UCSD-AML1 (cell line): ENCODE measurements around the gene AFAP1.

Experiments
- DNase-seq: peaks from one replicate; lab custom pipeline; 2025; ENCODE audit not compliant: unreplicated experiment; lab: John Stamatoyannopoulos, UW

AFAP1 gene

GRCh38 chr4:7897811-7898210, 41.9 kb downstream of the AFAP1 start:
- no peak for DNase-seq

DNA sequence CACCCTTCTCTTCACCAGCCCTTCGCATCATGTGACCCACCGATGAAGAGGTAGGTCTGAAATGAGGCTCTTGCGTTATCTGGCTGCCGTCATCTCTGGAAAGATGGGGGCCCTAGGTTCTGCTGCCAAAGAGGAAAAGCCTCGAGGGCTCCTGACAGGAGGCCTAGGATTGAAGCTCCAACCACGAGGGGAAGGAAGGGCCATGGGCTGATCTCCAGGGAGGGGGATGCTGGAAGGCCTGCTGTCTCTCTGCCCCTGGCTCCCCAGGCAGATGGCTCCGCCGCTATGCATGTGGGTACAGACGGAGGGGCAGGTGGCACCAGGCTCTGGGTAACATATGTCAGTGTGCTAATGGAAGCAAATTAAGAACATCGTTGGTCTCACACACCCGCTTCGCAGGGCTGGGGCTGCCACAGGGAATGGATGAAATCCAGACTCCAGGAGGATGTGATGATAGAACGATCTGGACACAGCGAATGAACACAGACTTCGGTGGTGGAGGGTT, 44.9 kb downstream of the AFAP1 start:
- DNase-seq: no peak

DNA sequence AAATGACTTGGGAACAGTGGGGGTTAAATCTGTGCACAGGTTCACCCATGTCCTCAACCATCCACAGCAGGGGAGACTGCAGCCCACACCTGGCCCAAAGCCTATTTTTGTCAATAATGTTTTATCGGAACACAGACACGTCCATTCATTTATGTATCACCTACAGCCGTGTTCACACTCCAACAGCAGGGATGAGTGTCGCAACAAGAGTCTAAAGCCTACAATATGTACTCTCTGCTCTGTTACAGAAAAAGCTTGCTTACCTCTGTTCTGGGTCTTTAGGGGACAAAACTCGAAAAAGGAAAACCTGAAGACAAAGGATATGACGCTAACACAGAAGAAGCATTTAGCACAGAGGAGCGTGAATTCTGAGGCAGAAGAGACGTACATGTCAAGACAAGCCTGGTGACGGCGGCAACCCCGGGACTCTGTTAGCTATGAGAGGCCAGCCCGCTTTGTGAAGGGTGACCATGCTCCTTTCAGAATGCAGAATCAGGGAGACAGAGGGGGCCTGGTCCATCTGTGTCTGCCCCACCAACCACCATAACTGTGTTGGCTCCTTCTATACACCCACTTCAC, 45.5 kb downstream of the AFAP1 start:
- no peak for DNase-seq

DNA sequence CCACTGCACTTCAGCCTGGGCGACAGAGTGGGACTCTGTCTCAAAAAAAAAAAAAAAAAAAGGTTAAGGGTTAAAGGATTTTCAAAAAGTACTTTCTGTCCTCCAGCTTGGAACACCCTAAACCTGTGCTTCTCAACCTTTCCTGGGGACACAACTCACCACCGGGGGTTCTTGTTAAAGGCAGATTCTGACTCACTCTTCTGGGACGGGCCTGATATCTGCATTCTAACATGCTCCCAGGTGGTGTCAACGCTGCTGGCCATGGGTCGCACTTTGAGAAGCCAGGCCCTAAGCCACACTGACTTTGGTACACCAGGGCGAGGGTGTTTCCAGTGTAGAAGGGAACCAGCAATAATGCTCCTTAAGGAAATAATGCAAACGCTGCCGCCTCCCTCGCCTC, 46.1 kb downstream of the AFAP1 start:
- no peak for DNase-seq

DNA sequence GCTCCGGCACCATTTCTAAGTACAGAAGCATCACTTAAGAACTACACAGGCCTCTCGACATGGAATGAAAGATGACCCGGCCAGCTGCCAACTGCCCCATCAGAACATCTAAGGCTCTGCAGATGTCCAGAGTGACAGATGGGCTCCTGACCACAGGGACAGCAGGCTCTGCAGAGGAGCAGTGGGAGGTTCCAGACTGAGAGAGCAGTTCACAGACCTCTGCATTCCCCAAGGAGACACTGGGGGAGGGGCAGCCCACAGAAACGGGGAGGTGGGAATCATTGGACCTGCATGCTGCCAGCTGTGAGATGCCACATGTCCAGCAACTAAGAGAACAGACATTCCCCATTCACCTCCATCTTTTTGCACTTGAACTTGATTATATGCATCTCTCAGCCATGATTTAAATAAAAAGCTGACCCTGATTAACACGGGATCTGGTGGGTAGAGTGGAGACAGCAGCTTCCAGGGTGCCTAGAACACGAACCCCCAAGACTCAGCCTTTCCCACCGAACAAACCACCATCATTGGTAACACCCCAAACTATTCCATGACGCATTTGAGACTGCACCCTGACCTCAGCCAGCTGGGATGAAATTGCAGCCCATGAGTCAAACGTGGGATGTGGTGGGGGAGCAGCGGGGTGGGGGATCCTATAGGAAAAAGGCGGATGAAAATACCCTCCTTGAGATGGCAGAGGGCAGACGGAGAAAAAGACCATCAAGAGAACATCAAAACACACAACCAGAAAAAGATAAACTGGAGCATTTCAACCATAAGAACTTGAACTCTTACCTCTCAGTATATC, 47.2 kb downstream of the AFAP1 start:
- DNase-seq: no peak

- no peak for DNase-seq
Measured at GRCh38 chr4:7890635-7891393, 48.8 kb downstream of the AFAP1 start.

- DNase-seq: no peak
Measured at GRCh38 chr4:7887436-7887835, 52.2 kb downstream of the AFAP1 start.

DNA sequence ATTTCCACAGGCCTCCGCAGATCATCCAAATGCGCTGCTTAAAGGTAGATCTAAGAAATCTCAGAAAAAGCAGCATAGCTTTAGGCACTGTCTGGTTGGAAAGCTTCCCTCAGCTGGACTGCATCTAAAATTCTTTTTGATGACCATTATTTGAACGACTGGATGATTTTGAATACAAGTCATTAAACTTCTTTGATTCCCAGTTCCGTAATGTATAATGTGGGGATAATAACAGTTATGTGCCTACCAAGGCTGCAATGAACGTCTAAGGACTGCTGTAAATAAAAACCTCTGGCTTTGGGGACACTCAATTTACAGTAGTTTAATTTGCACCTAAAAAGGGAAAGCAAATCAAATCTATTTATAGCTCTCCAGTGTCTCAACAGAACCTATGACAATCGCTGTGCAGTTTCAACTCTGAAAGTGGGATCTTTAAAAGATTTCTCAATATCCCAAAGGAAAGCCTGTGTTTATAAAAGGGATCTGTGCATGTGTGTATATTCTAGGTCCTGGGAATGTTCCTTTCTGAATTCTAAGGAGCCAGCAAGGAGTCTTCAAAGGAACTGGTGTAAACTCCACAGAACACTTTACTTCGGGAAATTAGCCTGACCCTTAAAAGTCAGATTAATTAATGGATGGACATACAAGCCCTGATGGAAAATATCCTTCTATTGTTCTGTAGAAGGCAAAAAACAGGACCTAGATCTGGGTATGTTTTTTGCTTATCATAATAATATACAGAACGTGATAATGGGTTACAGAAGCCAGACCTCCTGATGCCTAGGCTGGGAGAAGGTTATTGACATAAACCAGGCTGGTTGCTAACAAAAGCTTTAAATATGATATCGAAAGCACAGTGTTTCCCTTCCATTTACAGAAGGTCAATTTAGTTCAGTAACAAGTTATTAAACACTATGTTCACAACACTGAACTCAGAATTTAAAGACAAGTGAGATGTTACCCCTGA, 53.4 kb downstream of the AFAP1 start:
- DNase-seq: no peak

- DNase-seq: no peak
Measured at GRCh38 chr4:7885216-7886006, 54.2 kb downstream of the AFAP1 start.

DNA sequence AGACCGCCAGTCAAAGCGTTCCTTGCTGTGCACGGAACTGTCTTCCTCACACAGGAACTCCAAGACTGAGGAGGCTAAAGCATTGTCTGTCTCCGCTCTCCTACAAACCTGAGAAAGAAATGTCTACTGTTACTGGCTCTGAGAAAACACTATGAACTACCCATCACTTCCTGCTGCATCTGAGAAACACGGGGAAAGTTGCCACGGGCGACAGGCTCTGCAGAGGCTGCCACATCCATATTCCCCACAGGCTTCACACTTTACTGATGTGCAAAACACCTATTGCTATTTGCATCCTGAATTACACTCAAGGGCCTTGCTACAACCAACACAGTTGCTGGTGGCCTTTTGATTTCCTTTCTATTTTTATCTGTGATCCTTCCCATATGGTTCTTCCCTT, 59.0 kb downstream of the AFAP1 start:
- DNase-seq: no peak

- DNase-seq: no peak
Measured at GRCh38 chr4:7879127-7879526, 60.5 kb downstream of the AFAP1 start.

DNA sequence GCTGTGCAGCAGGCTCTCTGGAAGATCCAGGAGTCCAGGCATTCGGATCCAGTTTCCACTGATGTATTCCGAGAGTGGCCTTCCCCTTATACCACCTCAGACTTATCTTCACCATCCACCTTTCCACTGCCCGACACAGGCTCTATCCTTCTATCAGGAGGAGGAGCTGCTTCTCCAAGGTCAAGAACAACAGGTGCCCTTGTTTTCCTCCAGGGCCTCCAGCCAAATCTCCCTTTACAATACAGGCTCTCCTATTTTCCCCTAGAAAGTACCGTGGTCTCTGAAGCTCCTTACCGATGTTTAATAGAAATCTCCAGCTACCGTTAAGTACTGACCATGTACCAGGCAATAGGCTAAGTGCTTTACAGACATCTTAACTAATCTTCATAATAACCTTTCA, 61.3 kb downstream of the AFAP1 start:
- no peak for DNase-seq

DNA sequence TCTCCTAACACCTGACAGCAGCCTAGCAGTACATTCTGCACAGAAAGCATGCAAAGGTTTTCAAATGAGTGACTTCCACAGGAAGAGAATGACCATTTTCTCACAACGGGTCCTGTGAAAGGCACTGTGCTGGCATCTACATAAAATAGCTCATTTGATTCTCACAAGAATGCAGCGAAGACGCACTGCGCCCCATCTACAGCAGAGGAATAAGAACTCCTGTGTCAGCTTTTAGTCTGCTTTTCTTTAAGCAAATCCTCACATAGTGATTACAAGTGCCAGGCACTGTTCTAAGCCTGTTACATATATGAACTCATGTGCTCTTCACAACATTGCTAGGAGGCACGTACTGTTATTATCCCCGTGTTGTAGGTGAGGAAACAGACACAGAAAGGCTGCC, 62.5 kb downstream of the AFAP1 start:
- no peak for DNase-seq

- no peak for DNase-seq
Measured at GRCh38 chr4:7876201-7876875, 63.3 kb downstream of the AFAP1 start.

- no peak for DNase-seq
Measured at GRCh38 chr4:7874838-7875237, 64.8 kb downstream of the AFAP1 start.

DNA sequence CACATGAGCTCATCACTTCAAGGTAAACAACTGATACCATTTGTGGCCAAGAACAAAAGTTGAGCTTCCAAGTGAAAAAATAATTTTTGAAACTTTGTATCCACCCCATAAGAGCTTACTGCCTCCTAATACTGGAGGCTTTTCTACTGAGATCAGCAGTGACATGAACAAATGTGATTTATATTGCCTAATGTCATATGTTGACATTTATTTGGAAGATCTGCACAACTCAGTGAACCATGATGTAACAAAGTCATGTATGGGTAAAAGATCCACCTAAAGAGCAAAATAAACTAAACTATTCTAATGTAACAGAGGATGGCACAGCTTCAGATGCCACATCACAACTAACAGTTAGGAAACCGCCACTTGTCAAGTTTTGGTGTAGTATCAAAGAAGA, 65.8 kb downstream of the AFAP1 start:
- DNase-seq: no peak

DNA sequence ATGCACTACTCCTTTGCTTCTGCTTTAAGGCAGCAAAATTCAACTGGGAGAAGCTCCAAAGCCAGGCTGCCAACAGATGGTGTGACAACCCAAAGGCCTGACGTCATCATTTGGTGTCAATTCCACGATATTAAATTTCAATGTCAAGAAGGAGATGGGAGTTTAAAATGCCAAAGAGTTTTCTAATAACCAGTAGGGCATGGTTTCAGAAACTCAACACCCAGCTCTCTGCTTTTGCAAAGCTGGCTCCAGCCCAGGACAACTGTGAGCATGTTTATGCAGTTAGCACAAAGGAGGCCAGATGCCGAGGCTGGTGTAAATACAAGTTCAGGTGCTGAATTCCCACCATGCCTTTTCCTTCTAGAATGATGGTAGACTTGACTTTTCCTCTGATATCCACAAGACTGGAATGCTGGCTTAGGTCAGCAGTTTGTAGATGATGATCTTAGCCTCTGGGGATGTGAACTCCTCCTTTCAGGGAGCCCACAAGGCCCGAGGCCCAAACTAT, 67.3 kb downstream of the AFAP1 start:
- no peak for DNase-seq

- no peak for DNase-seq
Measured at GRCh38 chr4:7871356-7871755, 68.3 kb downstream of the AFAP1 start.

DNA sequence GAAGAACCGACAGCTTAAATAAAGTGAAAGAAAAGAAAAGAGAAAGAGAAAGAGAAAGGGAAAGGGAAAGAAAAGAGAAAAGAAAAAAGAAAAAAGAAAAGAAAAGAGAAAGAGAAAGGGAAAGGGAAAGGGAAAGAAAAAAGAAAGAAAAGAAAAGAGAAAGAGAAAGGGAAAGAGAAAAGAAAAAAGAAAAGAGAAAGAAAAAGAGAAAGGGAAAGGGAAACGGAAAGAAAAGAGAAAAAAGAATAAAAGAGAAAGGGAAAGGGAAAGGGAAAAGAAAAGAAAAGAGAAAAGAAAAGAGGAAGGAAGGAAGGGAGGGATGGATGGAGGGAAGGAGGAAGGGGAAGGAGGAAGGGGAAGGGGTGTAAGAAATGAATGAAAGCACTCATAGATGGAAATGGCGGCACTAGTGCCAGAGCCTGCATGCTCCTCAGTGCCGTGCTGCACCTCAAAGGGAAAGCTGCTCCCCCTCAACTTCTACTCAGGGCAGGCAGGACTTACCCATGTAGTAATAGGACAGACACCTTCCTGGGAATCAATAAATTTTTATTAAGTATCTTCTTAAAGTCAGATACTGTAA, 70.7 kb downstream of the AFAP1 start:
- no peak for DNase-seq
